Esophagus mucosa (tissue), 1 donor: Measurements from ENCODE around the gene ABLIM2. TPM values are rescaled to one million over a fixed set of nuclear protein-coding genes. Genes with fewer than 3 reads are reported as not detected.

Experiments used
- ATAC-seq: fragments of 200-7000 bp; cut with Tn5 transposase; one replicate; pipeline ENCODE4 v1.9.1; 2020
- total RNA-seq: library from RNA; stranded (reverse); gene quantifications from one replicate; pipeline ENCODE4 v1.2.4, GENCODE V29; 2023
- donor health status: DM: yes; HTN: yes; CAD: no.

The ABLIM2 gene
- total RNA-seq, 1 donor from 2014 or later, result 20.1 TPM

- no peak for ATAC-seq
Observed at GRCh38 chr4:8067945-8068896, 90.4 kb downstream of the ABLIM2 start.

- no peak for ATAC-seq
Observed at GRCh38 chr4:8067274-8067936, 91.2 kb downstream of the ABLIM2 start.

GRCh38 chr4:8066336-8066931, 92.2 kb downstream of the ABLIM2 start:
- ATAC-seq, result no peak

GRCh38 chr4:8063974-8064563, 94.5 kb downstream of the ABLIM2 start:
- ATAC-seq, result no peak

- ATAC-seq, result no peak
Observed at GRCh38 chr4:8061573-8061972, 97.0 kb downstream of the ABLIM2 start.

- no peak for ATAC-seq
Observed at GRCh38 chr4:8061145-8061544, 97.5 kb downstream of the ABLIM2 start.

GRCh38 chr4:8060632-8061031, 98.0 kb downstream of the ABLIM2 start:
- ATAC-seq, result no peak

- no peak for ATAC-seq
Observed at GRCh38 chr4:8058031-8058479, 100.6 kb downstream of the ABLIM2 start.

GRCh38 chr4:8055206-8055605, 103.4 kb downstream of the ABLIM2 start:
- peak; percentile 30 for ATAC-seq

GRCh38 chr4:8053688-8054449, 104.7 kb downstream of the ABLIM2 start:
- ATAC-seq, result no peak

GRCh38 chr4:8052160-8052691, 106.4 kb downstream of the ABLIM2 start:
- ATAC-seq, result no peak

- no peak for ATAC-seq
Observed at GRCh38 chr4:8051644-8052043, 107.0 kb downstream of the ABLIM2 start.

- ATAC-seq, result peak; percentile 16
Observed at GRCh38 chr4:8050555-8051206, 107.9 kb downstream of the ABLIM2 start.

- ATAC-seq, result no peak
Observed at GRCh38 chr4:8050180-8050554, 108.4 kb downstream of the ABLIM2 start.

- ATAC-seq, result peak; percentile 50
Observed at GRCh38 chr4:8048856-8049676, 109.5 kb downstream of the ABLIM2 start.

- no peak for ATAC-seq
Observed at GRCh38 chr4:8047837-8048678, 110.6 kb downstream of the ABLIM2 start.

- ATAC-seq, result no peak
Observed at GRCh38 chr4:8046925-8047541, 111.6 kb downstream of the ABLIM2 start.

GRCh38 chr4:8045909-8046308, 112.7 kb downstream of the ABLIM2 start:
- ATAC-seq, result no peak

- no peak for ATAC-seq
Observed at GRCh38 chr4:8044699-8045098, 113.9 kb downstream of the ABLIM2 start.
